Neural crest cell (in vitro differentiated cells): Measurements from ENCODE around the gene LBR. TPM values are rescaled to one million over a fixed set of nuclear protein-coding genes. Genes with fewer than 3 reads are reported as not detected.

Experiments
- DNase-seq: peaks from one replicate; pipeline ENCODE4 v3.0.0; 2021; ENCODE audit warnings: low read depth, mixed read lengths, low spot score
- H3K27ac Mint-ChIP-seq: one replicate; pipeline ENCODE4 v1.8.0; 2021; ENCODE audit warnings: mild to moderate bottlenecking, mixed read lengths; ENCODE audit not compliant: unreplicated experiment
- H3K27me3 Mint-ChIP-seq: 2 replicates; pipeline ENCODE4 v1.8.0; 2021; ENCODE audit warnings: low read depth, mild to moderate bottlenecking, mixed read lengths
- H3K36me3 Mint-ChIP-seq: 2 replicates; pipeline ENCODE4 v1.8.0; 2021; ENCODE audit warnings: low read depth, mild to moderate bottlenecking, mixed read lengths
- H3K4me1 Mint-ChIP-seq: 2 replicates; pipeline ENCODE4 v1.8.0; 2021; ENCODE audit warnings: mixed read lengths
- H3K4me3 Mint-ChIP-seq: one replicate; pipeline ENCODE4 v1.8.0; 2021; ENCODE audit warnings: mild to moderate bottlenecking, mixed read lengths
- H3K9me3 Mint-ChIP-seq: 2 replicates; pipeline ENCODE4 v1.8.0; 2021; ENCODE audit warnings: mixed read lengths
- total RNA-seq: library from RNA; stranded (reverse); gene quantifications from 2 replicates; pipeline ENCODE4 v1.2.1, GENCODE V29; 2021
- TF ChIP-seq, protein P1 (sequence below): fragments of 200-600 bp; sonication (generic); conservative IDR thresholded peaks from 2 replicates; pipeline ENCODE4 v1.5.0; 2021; ENCODE audit warnings: antibody characterized with exemption, mild to moderate bottlenecking

Gene LBR
- total RNA-seq, 1 donor from 2014 or later = 181 TPM

DNA sequence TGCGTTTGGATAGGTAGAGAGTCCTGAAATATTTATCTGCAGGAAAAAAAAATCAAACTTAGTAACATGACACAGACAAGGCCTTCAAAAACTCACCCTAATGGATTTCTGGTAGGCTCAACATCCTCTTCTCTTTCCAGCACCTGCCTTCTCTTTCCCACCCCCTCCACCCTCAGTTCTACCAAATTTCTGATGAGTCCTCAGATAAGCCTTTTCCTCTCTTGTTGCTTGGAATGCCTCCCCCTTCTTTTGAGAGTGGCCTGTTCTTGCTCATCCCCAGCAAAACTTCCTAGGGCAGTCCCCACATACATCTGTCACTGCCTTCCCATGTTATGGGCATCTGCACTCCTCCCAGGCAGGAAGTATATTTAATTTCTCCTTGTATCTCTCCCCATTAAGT, 7.6 kb upstream of the LBR start:
- Mint-ChIP-seq H3K27me3 (no peaks in the 10 kb centered on the region), H3K4me3 (no peak overlapping the region), H3K36me3 (no peaks in the 10 kb centered on the region), H3K9me3 (no peaks in the 10 kb centered on the region), H3K27ac (no peak overlapping the region), H3K4me1 (peaks cover 6% of the 10 kb centered on the region)
- TF ChIP-seq, protein P1, sequence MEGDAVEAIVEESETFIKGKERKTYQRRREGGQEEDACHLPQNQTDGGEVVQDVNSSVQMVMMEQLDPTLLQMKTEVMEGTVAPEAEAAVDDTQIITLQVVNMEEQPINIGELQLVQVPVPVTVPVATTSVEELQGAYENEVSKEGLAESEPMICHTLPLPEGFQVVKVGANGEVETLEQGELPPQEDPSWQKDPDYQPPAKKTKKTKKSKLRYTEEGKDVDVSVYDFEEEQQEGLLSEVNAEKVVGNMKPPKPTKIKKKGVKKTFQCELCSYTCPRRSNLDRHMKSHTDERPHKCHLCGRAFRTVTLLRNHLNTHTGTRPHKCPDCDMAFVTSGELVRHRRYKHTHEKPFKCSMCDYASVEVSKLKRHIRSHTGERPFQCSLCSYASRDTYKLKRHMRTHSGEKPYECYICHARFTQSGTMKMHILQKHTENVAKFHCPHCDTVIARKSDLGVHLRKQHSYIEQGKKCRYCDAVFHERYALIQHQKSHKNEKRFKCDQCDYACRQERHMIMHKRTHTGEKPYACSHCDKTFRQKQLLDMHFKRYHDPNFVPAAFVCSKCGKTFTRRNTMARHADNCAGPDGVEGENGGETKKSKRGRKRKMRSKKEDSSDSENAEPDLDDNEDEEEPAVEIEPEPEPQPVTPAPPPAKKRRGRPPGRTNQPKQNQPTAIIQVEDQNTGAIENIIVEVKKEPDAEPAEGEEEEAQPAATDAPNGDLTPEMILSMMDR = no peak
- no peak for DNase-seq

DNA sequence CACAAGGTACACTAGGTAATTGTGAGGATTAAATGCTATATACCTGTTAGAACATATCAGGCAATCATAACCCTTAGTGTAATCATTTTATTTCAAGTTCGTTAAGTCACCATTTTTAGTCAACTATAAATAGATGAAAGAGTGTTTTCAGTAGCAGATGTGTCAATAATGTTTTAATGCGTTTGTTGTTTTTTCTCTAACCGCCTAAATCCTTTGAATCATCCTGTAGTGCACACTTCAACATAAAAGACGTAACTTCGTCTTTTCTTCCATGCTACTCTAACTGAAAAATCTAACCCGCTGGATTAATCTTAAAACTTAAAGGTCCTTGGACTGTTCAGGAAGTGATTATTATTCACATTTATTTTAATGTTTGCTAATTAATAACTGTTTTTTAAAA, 7.2 kb upstream of the LBR start:
- Mint-ChIP-seq H3K4me1 (peaks cover 6% of the 10 kb centered on the region), H3K9me3 (peaks cover 3% of the 10 kb centered on the region)
- TF ChIP-seq, protein P1 = no peak

DNA sequence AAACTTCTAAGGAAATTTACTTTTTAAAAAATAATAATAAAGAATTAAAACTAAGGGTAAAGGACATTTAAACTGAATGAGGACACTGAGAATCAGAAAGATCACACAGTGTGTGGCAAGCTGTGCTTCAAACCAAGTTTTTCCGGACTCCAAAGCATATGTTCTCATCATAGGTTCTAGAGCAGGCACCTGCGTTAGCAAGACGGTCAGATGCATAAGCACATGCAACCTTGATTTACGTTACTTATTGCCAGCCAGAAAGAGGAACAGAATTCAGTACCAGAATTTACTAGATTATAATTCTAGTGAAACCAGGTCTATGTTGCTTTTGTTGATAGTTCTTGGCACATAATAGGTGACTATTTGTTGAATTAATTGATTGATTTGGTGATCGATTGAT, 6.2 kb upstream of the LBR start:
- TF ChIP-seq, protein P1 = no peak
- no peak overlapping the region for H3K27ac Mint-ChIP-seq

More for the DNA sequence above, 7.2 kb upstream of the LBR start:
- Mint-ChIP-seq H3K4me3 (no peak overlapping the region), H3K36me3 (no peaks in the 10 kb centered on the region), H3K27ac (no peak overlapping the region), H3K27me3 (no peaks in the 10 kb centered on the region)
- no peak for DNase-seq

GRCh38 chr1:225431081-225431863, 3.4 kb upstream of the LBR start:
- Mint-ChIP-seq H3K27me3 (no peaks in the 10 kb centered on the region), H3K27ac (no peak overlapping the region), H3K4me1 (peaks cover 19% of the 10 kb centered on the region), H3K9me3 (peaks cover 3% of the 10 kb centered on the region), H3K4me3 (no peak overlapping the region), H3K36me3 (no peaks in the 10 kb centered on the region)
- TF ChIP-seq, protein P1 = no peak
- DNase-seq = no peak

More for the DNA sequence above, 6.2 kb upstream of the LBR start:
- no peaks in the 10 kb centered on the region for H3K36me3 Mint-ChIP-seq
- H3K4me1 Mint-ChIP-seq = peaks cover 10% of the 10 kb centered on the region
- no peak overlapping the region for H3K4me3 Mint-ChIP-seq
- H3K27me3 Mint-ChIP-seq = no peaks in the 10 kb centered on the region
- H3K9me3 Mint-ChIP-seq = peaks cover 3% of the 10 kb centered on the region
- no peak for DNase-seq

- Mint-ChIP-seq H3K4me1 (peaks cover 29% of the 10 kb centered on the region), H3K27ac (no peak overlapping the region), H3K9me3 (peaks cover 3% of the 10 kb centered on the region), H3K27me3 (no peaks in the 10 kb centered on the region), H3K4me3 (peak overlapping the region; percentile 65), H3K36me3 (no peaks in the 10 kb centered on the region)
- DNase-seq = no peak
- TF ChIP-seq, protein P1 = no peak
Observed at GRCh38 chr1:225430301-225430700, 2.5 kb upstream of the LBR start.
